Activated CD8-positive, alpha-beta memory T cell treated with anti-CD3 and anti-CD28 coated beads, Interleukin-2, amount 50 U/mL, for 24 hours (primary cell): Measurements from ENCODE around the gene SCAMP1.

Experiments
- DNase-seq: peaks from one replicate; pipeline ENCODE4 v3.0.0-alpha.2; 2020; ENCODE audit errors: extremely low read depth

The SCAMP1 gene

GRCh38 chr5:78492224-78492623 is 131.8 kb downstream of the SCAMP1 start:
- no peak for DNase-seq

DNA sequence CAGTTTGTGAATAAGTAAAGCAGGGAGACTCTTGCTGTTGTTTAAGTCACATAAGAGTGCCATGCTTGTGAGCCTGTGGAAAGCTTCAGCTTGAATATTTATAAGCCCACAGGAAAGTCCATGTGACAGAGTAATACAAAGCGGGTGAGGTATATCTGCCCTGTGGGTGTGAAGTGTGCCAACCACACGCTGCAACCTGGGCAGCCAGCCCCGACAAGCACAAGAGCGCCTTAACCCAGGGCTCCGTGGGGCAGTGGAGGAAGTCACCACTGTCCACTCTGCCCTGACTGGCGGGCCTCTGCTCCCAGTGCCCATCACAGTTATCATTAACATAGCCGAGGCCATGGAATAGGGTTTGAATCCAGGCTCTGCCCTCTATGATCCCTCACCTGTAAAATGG is 132.2 kb downstream of the SCAMP1 start:
- DNase-seq = no peak

GRCh38 chr5:78495800-78496199 is 135.4 kb downstream of the SCAMP1 start:
- no peak for DNase-seq

DNA sequence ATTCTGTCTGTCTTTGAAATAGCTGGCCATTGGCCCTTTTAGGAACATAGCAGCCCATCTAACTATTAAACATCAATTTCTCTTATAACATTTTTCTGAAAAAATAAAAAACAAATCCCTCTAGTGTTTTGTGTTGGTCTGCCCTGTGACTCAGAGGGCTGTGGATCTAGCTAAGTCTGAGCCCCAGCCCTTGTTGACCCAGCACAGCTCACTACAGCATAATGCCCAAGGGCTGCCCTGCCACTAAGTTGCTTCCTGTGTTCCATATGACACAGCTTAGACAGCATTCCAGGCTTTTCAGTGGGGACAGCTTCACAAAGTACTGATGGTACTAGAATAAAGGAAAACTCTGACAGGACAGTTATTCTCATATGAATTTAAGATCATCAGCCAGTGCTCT is 136.0 kb downstream of the SCAMP1 start:
- DNase-seq = no peak

DNA sequence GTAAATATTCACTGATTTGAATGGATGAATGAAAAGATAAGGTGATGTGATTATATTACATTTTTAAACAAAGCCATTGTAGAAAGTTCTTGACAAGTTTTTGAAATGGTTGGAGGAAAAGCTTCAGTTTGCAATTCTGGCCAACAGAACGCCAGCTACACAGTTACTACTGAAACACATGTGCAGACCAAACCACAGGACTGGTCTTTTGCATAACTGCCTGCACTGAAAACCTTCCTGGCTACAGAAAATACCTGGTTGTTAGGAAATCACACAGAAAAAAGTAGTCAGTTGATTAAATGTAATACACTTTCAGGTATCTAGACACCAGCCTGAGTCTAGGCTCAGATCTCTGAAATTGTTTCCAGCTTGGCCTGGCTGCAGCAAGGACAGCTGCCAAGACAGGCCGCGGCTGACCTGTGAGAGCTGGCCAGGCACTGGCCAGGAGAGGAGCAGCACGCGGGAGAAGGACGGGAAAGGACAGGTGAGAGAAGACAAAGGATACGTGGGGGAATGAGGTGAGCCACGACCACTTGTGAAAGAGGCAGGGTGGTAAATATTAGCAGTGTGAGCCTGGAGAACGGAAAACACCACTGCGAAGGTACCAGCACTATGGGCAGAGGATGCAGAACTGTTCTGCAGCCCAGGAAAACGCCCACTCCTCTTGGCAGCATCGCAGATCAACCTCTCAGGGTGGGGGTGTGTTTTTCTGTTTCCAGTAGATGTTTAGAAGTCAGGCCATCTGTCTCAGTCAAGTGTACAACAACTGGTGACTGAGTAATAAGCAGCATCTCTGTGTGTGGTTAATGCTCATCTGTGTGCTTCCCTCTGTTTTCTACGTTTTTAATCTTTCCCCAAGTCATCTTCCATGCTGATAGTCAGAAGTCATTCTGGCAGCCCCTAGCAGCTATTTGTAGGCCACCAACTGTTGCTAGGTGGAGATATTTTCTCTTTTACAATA is 137.4 kb downstream of the SCAMP1 start:
- DNase-seq = no peak

DNA sequence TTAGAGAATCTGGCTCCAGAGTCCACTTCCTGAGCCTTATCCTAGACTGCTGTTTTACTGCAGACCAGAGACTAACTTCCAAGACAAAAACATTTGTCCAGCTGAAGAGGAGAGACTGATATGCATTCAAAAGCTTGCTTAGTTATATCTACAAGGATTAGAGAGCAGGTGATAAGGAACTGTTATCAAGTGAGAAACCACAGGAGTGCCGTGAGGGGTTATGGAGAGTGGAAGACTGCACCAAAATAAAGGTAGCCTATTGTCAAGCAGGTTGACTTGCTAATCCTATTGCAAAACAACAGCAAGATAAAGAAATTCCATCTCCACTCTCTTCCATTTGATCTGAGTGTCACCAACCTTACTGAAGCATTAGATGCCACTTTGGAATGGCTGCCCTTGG is 139.1 kb downstream of the SCAMP1 start:
- DNase-seq = no peak

DNA sequence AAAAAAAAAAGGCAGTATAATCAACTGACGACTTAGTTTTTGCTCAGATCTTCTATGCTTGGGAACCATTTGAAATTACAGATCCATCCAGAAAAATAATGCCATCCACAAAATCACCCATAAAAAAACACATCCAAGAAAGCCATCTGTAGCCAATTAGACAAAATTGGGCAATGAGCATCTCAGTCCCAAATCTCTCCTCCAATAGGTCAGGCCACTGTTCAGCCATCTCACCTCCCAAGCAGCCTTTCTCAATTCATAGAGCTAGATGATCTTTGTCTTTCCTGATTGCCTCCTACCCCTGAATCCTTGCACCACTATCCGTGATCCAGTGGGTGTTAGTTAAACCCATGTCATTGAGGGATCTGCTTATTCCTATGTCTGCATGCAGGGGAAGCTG is 139.6 kb downstream of the SCAMP1 start:
- DNase-seq = no peak

DNA sequence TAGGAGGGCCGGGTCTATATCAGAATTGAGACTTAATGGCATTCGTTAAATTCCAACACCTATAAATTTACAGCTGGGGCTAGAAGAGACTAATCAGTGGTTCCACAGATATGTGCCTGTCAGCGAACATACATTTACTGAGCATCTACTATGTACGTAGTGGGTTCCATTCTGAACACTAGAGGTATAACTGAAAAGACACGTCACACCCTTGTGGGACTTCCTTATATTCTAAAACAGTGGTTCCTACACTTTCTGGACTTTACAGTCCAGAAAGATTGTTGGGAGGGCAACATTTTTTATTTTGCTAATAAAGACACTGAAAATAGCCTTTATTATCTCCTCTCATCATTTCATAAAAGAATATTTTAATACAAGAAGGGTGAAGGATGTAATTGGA is 140.5 kb downstream of the SCAMP1 start:
- DNase-seq = no peak

DNA sequence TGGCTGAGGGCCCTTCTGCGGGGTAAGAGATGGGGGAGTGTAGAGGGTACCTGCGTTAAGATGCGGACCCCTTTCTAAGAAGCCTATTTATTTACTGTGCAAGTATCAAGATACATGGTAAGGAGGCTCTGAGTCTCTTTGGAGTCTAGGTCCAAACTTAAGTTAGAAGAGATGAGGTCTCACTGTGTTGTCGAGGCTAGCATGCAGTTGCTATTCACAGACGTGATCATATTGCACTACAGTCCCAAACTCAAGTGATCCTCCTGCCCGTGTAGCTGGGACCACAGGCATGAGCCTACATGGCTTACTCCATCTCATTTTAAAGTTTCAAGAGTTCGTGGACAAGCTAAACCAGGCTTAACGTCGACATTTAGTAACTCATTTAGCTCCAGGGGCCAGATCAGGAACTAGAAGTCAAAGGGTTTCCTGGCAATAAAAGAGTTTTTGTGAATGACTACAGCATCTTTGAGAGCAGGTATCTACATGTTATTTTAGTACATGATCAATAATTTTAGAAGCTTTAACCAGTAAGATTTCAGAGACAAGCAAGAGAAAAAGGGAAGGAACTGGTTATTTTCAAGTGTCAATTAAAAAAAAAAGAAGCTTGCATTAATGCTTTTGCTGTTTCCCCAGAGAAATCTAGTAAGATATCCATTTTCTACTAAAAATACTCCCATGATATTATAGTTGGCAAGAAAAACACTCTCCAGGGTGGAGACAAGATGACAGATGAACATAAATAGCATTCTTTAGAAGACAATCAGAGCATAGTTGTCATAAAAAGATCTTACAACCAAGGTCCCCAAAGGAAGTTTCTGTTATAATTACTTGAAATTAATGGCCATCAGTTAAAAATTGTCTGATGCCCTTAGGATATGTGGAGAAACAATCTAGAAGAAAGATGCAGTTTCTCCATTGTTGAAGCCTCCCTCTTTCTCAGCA is 141.3 kb downstream of the SCAMP1 start:
- no peak for DNase-seq

DNA sequence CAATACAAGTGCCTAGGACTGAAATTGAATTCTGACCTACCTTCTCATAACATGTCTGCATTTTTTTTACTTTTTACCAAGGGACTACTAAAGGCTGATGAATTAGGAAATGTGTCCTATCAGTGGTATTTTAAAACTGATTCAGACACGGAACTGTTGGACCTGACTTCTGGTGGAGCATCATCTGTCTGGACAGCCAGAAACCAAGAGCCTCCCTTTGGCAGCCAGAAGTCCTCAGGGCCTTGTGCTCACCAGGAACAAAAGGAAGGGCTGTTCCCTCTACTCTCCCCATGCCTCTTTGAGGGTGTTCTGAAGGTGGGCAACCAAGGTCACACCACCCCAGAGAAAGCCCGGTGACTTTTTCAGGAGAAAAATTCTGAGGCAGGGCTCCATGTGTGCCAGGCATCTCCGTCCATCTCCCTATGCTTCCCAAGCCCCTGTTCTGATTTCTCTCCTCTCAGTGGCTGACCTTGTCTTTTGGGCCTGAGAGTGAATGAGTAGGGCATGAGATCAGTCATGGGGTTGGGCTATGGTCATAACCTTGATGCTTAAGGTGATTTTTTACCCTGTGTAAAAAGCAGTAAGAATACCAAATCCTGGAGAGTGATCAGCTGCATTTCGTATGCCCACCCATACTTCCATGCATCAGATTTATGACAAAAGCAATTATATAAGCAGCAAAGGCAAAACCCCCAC is 143.7 kb downstream of the SCAMP1 start:
- DNase-seq = no peak

DNA sequence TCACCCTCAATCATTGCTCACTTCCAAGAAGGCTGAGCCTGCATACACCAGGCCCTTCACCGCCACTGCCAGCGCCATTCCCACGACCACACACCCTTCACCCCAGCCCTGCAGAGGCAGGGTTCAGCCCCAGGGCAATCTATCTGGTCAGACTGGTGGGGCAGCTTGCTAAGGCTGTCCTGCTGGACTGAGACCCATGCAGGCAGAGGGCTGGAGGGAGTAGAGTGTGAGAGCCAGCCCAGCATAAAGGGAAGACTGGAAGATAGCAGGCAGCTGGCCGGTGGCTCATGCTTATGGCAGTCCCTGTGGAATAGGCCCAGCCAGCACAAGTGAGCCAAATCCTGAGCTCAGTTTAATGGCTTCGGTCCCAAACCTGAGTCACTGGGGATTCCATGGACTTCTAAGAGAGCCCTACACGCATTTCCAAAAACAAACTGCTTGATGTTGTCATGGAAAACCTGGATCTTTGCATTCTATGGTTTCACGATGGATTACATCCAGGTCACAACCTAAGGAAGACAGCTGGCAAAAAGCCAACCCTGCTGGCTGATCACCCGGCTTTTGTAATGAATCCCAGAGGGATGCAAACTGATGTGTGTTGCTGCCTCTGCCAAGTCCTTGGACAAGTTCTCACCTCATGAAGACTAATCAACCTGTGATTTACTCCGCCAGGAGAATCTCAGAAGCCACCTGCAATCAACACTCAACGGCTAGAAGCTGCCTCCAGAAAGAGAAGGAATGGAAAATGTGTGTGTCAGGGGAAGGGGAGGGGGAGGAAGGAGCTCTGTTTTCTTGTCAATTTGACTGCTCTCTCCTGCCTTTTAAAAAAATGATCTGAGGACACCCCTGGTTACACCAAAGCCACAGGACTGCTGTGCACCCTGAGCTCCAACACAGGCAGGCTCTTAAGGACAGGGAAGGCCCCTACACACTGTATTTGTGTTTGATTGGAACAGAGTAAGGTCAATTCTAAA is 144.6 kb downstream of the SCAMP1 start:
- no peak for DNase-seq

DNA sequence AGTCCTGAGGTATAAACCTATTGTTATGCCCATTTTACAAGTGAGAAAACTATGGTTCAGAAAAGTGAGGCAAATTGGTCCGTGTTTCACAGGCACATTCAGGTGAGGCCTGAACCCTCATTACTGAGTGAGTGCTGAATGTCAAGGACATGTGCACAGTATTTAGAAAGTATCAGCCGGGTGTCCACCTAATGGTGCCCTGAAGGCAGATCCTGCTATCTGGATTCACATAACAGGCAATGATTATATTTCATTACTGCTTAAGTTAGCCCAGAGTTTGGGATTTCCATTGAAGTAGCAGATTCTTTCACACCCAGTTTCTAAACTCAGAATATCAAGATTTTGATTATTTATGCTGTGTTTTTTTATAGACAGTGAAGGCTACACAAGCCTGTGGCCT is 145.4 kb downstream of the SCAMP1 start:
- no peak for DNase-seq

- no peak for DNase-seq
These were observed 146.0 kb downstream of the SCAMP1 start for GRCh38 chr5:78506261-78507024.

- DNase-seq = no peak
These were observed 147.1 kb downstream of the SCAMP1 start for GRCh38 chr5:78507531-78507930.

- DNase-seq = no peak
These were observed 147.9 kb downstream of the SCAMP1 start for GRCh38 chr5:78508186-78508765.

DNA sequence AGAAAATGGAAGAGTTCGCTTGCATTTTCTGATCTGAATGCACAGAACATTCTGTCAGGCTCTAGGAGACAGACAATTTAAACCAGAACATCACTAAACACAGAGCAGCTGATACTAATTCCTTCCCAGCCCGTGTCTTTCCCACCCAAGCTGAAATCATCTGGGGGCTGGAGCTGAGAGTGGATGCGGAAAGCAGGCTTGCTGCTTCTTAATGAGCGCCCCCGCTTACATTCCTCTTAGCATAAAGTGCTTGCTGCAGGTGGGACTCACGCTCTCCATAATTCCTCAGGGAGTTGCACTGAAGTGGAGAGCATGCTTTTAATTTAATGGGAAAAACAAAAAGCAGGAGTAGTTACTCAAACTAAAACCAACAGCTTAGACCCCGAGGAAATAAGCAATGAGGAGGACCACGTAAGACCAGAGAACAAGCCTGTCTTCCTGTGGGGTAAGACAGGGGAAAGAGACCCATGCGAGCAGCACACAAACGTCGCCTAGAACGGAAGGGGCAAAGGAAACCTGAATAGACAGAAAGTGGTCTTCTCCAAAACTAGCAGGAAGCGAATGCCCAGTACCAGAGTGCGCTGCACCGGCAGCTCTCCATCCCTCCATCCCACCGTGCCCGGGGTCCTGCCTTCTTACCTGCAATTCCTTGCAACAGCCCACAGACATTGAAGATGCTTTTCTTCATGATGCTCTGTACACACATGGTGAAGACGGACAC is 148.9 kb downstream of the SCAMP1 start:
- DNase-seq = no peak

DNA sequence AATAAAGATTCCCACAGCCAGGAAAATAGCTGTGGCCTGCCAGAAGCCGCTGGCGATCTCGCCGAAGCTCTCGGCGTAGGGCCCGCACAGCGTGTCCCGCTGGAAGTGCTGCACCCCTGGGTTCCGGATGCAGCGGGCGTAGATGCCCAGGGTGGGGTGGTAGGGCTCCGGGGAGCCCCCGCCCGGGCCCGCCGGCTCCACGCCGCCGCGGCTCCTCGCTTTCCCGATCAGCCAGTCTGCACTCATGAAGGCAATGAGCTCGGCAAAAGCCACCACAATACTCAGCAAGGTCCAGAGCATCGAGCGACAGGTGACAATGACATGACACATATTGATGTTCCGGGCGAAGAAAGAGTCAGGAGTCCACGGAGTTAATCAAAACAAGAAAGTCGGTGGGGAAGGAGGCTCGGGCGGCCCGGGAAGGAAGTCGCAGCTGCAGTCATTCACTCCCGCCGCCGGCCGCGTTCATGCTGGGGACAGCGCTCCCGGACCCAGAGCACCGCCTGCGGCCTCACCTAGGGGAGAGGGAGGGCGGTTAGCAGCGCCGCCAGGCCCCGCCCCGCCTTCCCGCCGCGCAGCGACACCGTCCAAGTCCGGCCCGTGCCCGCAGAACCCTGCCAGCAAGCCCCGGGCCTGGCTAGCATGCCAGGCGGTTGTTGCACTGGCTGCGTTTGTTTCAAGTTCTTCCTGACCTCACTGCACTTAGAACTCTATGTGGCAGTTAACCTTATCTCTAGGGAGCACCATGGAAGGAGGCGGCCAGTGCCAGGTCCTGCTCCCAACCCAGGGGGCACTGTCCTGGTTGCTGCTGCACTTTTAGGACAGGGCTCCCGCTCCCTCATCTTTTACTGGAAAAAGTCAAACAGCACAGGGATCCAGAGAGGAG is 149.7 kb downstream of the SCAMP1 start:
- DNase-seq = no peak
